ENCODE data around the gene SUPT20H.
"Not testable (repeated sequence)": the region's sequence is repeated elsewhere in the genome, so short reads cannot be mapped to it uniquely, and the experiment has no call there.

Gene SUPT20H

GRCh38 chr13:37069597-37070103 is 10.2 kb upstream of the SUPT20H start:
- no peak for DNase-seq

DNA sequence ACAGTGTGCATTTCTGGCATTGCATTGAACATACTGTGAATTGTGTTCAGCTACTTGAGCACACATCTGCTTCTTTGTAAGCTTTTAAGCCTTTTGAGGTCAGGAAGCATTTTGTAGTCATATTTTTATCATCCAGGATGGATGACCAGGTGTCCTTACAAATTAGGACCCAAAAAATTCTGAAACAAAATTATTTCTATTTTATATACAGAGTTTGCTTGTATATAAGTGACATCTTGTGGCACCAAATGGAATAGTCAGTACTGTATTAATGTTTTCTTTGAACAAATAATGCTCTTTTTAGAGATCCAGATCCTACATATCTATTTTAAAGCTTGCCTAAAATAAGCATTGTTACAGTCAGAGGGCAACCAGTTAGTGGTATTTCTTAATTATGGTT is 9.5 kb upstream of the SUPT20H start:
- no peak for DNase-seq

DNA sequence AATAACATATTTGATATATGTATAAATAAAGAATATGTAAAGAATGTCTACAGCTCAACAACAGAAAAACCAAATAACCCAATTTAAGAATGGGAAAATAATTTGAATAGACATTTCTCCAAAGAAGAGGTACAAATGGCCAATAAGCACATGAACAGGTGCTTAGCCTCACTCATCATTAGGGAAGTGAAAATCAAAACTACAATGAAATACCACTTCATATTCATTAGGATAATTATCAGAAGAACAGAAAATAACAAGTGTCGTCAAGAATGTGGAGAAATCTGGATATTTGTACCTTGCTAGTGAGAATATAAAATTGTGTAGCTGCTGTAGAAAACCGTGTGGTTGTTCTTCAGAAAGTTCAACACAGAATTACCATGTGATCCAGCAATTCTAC is 8.4 kb upstream of the SUPT20H start:
- DNase-seq = no peak

DNA sequence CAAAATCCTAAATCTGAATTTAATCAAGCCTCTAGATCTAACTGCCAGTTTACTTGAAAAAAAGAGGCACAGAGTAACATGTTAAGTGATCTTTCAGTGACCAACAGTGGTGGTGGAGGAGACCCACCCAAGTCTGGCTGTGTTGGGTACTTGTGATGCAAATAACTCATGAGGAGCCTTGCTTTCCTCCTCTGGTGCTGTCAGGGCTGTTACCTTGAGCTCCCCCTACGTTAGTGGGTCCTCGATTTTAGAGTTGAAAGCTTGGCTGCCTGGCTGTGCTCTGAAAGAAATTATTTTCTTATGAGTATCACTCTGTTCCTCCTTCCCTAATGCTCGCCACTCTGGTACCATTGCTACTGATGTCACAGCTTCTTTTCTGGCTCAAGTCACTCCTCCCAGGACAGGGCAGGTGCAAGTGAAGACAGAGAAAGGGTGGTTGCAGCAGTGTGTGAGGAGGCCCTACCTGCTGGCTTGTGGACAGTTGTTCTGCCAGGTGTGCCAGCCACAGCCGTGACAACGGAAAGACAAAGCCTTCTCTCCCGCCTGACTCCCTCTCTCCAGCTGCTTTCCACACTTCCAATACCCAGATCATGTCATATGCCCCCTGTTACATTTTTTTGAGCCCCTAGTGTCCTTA is 6.5 kb upstream of the SUPT20H start:
- DNase-seq = no peak

DNA sequence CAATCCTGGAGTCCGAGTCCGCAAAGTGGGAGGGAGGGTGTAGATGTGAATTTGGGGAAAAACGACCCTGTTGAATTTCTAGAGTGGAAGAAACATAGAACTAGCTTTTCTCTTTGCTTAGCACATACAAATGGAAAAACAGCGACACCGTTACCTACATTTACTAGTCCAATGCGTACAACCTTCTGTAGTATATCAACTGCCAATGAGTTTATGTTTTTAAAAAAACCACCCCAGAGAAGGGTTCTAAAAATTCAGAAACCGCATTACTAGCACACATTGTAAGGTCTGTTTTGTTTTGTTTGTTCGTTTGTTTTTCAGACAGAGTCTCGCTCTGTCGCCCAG is 332 bp upstream of the SUPT20H start:
- DNase-seq = no peak

DNA sequence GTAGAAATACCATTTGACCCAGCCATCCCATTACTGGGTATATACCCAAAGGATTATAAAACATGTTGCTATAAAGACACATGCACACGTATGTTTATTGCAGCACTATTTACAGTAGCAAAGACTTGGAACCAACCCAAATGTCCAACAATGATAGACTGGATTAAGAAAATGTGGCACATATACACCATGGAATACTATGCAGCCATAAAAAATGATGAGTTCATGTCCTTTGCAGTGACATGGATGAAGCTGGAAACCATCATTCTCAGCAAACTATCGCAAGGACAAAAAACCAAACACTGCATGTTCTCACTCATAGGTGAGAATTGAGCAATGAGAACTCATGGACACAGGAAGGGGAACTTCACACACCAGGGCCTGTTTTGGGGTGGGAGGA is 3.3 kb downstream of the SUPT20H start:
- DNase-seq = not testable (repeated sequence)

DNA sequence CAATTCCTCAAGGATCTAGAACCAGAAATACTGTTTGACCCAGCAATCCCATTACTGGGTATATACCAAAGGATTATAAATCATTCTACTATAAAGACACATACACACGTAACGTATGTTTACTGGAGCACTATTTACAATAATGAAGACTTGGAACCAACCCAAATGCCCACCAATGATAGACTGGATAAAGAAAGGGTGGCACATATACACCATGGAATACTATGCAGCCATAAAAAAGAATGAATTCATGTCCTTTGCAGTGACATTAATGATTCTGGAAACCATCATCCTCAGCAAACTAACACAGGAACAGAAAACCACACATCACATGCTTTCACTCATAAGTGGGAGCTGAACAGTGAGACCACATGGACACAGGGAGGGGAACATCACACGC is 6.4 kb downstream of the SUPT20H start:
- DNase-seq = not testable (repeated sequence)

DNA sequence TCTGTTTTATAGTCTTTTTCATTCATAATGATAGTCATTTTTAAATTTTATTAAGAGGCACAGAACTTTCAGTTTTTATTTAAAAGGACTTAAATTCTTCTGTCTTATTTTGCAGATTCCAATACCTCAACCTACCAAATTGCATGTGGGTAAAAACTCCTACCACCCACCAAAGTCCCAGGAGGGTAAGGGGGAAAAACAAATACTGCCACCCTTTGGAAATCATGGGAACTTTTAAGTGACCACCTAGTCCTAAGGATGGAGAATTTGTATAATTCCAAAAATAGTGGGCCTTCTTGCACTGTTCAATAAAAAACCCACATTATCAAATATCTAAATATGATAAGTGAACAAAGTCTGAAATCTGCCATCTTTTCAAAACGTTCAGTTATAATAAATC is 9.7 kb downstream of the SUPT20H start:
- DNase-seq = no peak

DNA sequence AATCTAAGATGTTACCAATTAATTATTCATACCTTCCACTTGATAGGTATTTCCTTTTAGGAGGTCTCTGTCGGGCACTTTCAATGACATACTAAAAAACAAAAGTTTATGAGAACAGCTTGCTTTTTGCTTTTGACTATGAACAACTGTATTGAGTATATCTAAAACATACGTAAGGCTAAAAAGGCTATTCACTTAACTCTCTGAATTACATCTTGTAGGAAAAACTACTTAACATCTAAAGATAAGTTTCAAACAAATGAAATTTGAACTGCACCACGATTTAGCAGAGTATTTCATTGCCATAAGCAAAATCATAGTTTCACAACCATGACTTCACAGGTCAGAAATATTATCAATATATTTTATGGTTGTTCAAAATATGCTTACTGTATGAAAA is 11.6 kb downstream of the SUPT20H start:
- no peak for DNase-seq

DNA sequence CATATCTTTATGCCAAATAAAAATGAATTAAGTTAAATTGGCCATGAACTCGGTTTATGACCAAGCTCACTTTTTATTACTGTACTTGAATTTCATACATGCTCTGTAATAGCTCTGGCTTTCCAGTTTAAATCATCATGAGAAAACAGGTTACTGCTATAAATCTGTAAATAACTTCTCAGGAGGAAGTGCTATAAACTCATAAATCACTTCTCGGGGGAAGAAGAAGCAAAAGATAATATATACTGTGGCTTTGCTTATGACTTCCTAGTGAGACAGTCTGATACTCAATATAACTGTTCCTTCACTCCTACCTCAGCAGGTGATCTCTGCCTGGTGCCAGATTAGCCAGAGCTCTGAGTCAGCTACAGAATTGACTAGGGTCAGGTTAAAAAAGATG is 12.5 kb downstream of the SUPT20H start:
- DNase-seq = no peak

GRCh38 chr13:37046062-37046461 is 13.4 kb downstream of the SUPT20H start:
- DNase-seq = no peak

- DNase-seq = no peak
These were observed 18.7 kb downstream of the SUPT20H start for GRCh38 chr13:37040789-37041188.

DNA sequence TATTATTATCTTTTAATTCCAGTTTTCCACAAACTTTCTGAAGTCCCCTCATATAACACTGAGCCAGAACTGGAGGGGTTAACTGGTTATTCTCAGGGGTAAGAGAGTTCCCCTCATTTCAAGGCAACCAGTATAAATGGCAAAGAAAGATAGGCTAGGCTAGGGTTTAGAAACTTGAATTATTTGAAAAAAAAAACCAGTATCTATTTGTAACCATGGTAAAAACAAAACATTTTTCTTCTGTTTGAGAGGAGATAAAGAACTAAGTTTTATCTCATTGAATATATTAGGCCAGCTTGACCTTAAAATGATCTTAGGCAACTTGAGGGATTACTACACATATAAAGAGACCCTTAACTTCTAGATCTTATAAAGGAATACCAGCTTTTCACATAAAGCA is 19.6 kb downstream of the SUPT20H start:
- DNase-seq = no peak

- DNase-seq = no peak
These were observed 22.2 kb downstream of the SUPT20H start for GRCh38 chr13:37037241-37037640.

GRCh38 chr13:37029617-37030016 is 29.9 kb downstream of the SUPT20H start:
- DNase-seq = peak; percentile 31

DNA sequence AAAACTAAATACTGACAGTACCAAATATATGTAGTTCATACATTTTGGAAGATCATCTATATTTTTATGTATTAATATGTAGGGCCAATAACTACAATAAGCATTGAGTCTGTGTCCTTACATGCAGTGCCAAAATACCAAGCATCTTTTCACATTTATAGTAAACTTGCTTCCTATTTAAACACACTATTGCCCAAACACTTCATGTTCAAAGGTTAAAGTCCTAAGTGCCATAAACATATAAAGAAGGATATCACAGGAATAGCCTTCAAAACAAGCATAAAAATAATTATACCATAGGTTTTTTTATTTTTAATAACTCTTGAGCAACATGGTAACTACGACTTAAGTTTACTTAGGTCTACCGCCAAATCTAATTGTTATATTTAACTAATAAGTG is 31.8 kb downstream of the SUPT20H start:
- no peak for DNase-seq

GRCh38 chr13:37026771-37027170 is 32.7 kb downstream of the SUPT20H start:
- no peak for DNase-seq

DNA sequence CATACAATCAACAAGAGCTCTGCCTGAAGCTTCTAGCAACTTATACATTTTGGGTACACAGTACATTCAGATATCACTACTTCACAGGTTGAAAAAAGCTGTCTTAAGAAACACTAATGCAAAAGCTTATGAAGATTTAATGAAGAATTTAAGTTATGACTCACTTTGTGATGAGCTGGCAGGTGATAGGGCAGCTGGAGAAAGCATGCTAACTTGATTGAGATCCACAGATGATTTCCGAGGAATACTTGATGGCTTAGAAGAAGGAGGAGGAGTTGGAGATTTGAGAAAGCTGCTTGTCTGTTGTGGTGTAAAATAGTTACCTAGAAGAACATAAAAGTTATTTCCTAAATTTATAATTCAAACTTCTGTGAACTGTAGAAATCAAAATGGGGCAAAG is 35.6 kb downstream of the SUPT20H start:
- DNase-seq = peak; percentile 31

GRCh38 chr13:37014609-37015008 is 44.9 kb downstream of the SUPT20H start:
- no peak for DNase-seq

DNA sequence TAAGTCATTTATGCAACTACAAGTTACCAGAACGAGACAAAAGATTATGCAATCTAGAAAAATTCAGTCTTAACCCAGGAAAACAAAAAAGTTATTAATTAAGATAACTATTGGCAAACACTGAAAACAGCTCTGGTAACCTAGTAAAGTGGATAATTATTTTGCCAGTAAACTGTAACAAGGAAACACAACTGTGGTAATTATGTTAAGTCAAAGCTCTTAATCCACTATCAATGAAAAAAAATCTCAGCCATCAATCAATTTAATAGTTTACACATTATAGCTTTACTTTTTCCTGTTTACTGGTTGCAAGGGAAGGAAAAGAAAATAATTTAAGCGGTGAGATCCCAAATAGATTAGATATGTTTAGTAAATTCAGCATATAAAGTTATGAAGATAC is 47.7 kb downstream of the SUPT20H start:
- DNase-seq = no peak

GRCh38 chr13:37011002-37011401 is 48.5 kb downstream of the SUPT20H start:
- DNase-seq = no peak

- DNase-seq = no peak
These were observed 49.1 kb downstream of the SUPT20H start for GRCh38 chr13:37010424-37010823.

- DNase-seq = no peak
These were observed 49.8 kb downstream of the SUPT20H start for GRCh38 chr13:37009692-37010091.

DNA sequence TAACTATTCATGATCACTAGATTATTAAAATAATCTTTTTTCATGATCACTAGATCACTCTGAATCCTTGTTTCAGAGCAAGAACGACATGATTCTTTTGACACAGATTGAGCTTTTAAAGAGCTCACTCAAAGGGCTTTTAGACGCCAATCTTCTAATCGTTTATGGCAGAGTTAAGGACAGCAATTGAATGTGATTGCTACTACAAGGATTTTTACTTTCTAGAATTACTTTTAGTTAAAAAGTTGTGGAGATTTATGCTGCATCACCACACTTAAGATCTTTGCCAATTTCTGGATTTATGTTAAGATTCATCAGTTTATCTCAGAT is 57.6 kb downstream of the SUPT20H start:
- no peak for DNase-seq

GRCh38 chr13:36999054-36999714 is 60.3 kb downstream of the SUPT20H start, which contains the start of gene ALG5:
ALG5 (minus strand) TSS chr13:36999340; CDS start chr13:36999300, 40 bp downstream.
- peak; percentile 89 for DNase-seq

Measured in fibroblast of skin of right quadriceps (primary cell).